Measurements from ENCODE around the gene SCAF8. TPM values are rescaled to one million over a fixed set of nuclear protein-coding genes. Genes with fewer than 3 reads are reported as not detected.

Gene SCAF8
- total and polyA plus RNA-seq, 7 donors = 9.5 to 49.0 (median 40.1) TPM

- Histone ChIP-seq H3K27ac (no peak overlapping the region), H3K27me3 (ENCODE audit: insufficient read depth in 3 of 3, low read length in 2 of 3) (no peaks in the 10 kb centered on the region), H3K4me3 (no peak overlapping the region), H3K4me1 (no peaks in the 10 kb centered on the region), H3K36me3 (ENCODE audit: insufficient read depth in 1 of 2, low read depth in 1 of 2) (peaks cover 0 to 26% of the 10 kb centered on the region in 2 donors), H3K9me3 (no peaks in the 10 kb centered on the region)
- 76 to 86% (median 84%) methylated on average over 4 of the region's 4 CpGs for WGBS, 3 donors
- intact Hi-C loops (cut with DNase I) = no loop called here
- no peak for TF ChIP-seq CTCF (IDR thresholded peaks at IDR 0.05)
- DNase-seq (no peak), ATAC-seq (no peak)
Observed at GRCh38 chr6:154782193-154782592, 49.0 kb downstream of the SCAF8 start.

- no peak for TF ChIP-seq CTCF (IDR thresholded peaks at IDR 0.05)
Observed at GRCh38 chr6:154783229-154783628, 50.0 kb downstream of the SCAF8 start.

GRCh38 chr6:154785075-154785474 lies 51.9 kb downstream of the SCAF8 start:
- no peaks in the 10 kb centered on the region for H3K9me3 ChIP-seq
- WGBS, 3 donors = 94 to 96% (median 95%) methylated on average over 2 of the region's 2 CpGs
- intact Hi-C loops (cut with DNase I) = loop anchor here (5.0 kb wide), 2 partner anchors 48 to 53 kb away; partner anchors contain the start of gene SCAF8 (in 1 of the 2)
- no peak for TF ChIP-seq CTCF (IDR thresholded peaks at IDR 0.05)
- peaks cover 3% of the 10 kb centered on the region for H3K4me1 ChIP-seq
- ATAC-seq (no peak), DNase-seq (no peak)
- no peak overlapping the region for H3K27ac ChIP-seq
- no peak overlapping the region for H3K4me3 ChIP-seq
- H3K27me3 ChIP-seq (ENCODE audit: insufficient read depth in 3 of 3, low read length in 2 of 3) = no peaks in the 10 kb centered on the region
- peaks cover 0 to 35% of the 10 kb centered on the region in 2 donors for H3K36me3 ChIP-seq (ENCODE audit: insufficient read depth in 1 of 2, low read depth in 1 of 2)

More at GRCh38 chr6:154783229-154783628, 50.0 kb downstream of the SCAF8 start:
- ATAC-seq (no peak), DNase-seq (no peak)
- 89 to 93% (median 89%) methylated on average over 2 of the region's 2 CpGs for WGBS, 3 donors
- H3K4me3 ChIP-seq = no peak overlapping the region
- H3K27me3 ChIP-seq (ENCODE audit: insufficient read depth in 3 of 3, low read length in 2 of 3) = no peaks in the 10 kb centered on the region
- H3K27ac ChIP-seq = no peak overlapping the region
- peaks cover 0 to 22% of the 10 kb centered on the region in 2 donors for H3K36me3 ChIP-seq (ENCODE audit: insufficient read depth in 1 of 2, low read depth in 1 of 2)
- H3K9me3 ChIP-seq = no peaks in the 10 kb centered on the region
- intact Hi-C loops (cut with DNase I) = no loop called here
- H3K4me1 ChIP-seq = no peaks in the 10 kb centered on the region

- WGBS, 3 donors = 92 to 97% (median 92%) methylated on average over 9 of the region's 9 CpGs
- ATAC-seq (no peak), DNase-seq (no peak)
- no peak for TF ChIP-seq CTCF (IDR thresholded peaks at IDR 0.05)
- no peaks in the 10 kb centered on the region for H3K9me3 ChIP-seq
- no peaks in the 10 kb centered on the region for H3K27me3 ChIP-seq (ENCODE audit: insufficient read depth in 3 of 3, low read length in 2 of 3)
- intact Hi-C loops (cut with DNase I) = loop anchor here (5.0 kb wide), 2 partner anchors 49 to 54 kb away; partner anchors contain the start of gene SCAF8 (in 1 of the 2)
- peaks cover 3% of the 10 kb centered on the region for H3K4me1 ChIP-seq
- H3K36me3 ChIP-seq (ENCODE audit: insufficient read depth in 1 of 2, low read depth in 1 of 2) = peaks cover 0 to 26% of the 10 kb centered on the region in 2 donors
- no peak overlapping the region for H3K4me3 ChIP-seq
- no peak overlapping the region for H3K27ac ChIP-seq
Observed at GRCh38 chr6:154786144-154786868, 53.1 kb downstream of the SCAF8 start.
